Measurements from ENCODE around the gene DIP2B. TPM values are rescaled to one million over a fixed set of nuclear protein-coding genes. Genes with fewer than 3 reads are reported as not detected.

The DIP2B gene
- total RNA-seq, 1 experiment from 2014 or later: 20.0 TPM

- Mint-ChIP-seq H3K9me3 (no peaks in the 10 kb centered on the region), H3K4me1 (peaks cover 7% of the 10 kb centered on the region in 2 experiments), H3K36me3 (ENCODE audit: insufficient read depth in 1 of 3, low read depth in 3 of 3) (peaks cover 23 to 52% (median 49%) of the 10 kb centered on the region in 3 experiments; a peak in 6 of 7 replicates), H3K27me3 (ENCODE audit: low read depth) (no peaks in the 10 kb centered on the region), H3K27ac (no peak overlapping the region), H3K4me3 (no peak overlapping the region)
- Histone ChIP-seq H3K27ac (ENCODE audit: insufficient read length, low read depth, low read length) (no peak overlapping the region), H2AK5ac (ENCODE audit: insufficient read length, low read length) (no peak overlapping the region), H2AFZ (ENCODE audit: low read length) (no peak overlapping the region), H3K4me2 (ENCODE audit: insufficient read depth, insufficient read length, low read length) (no peak overlapping the region), H3K14ac (ENCODE audit: insufficient read depth, low read length) (no peak overlapping the region), H3K56ac (ENCODE audit: insufficient read length, low read depth, low read length) (no peak overlapping the region), H3T11ph (ENCODE audit: low read length) (no peak overlapping the region), H3K9ac (ENCODE audit: extremely low read depth, insufficient read length, low read length) (no peak overlapping the region), H4K8ac (replicated peaks; ENCODE audit: insufficient read length, low read depth, low read length) (no peak overlapping the region), H3K9me3 (ENCODE audit: control insufficient read depth, low read depth, low read length) (no peaks in the 10 kb centered on the region), H3K23me2 (ENCODE audit: insufficient read length, low read depth, low read length, poor library complexity, severe bottlenecking) (no peaks in the 10 kb centered on the region), H2BK20ac (ENCODE audit: low read depth, low read length, poor library complexity, severe bottlenecking) (no peak overlapping the region), H3K27me3 (ENCODE audit: insufficient read depth, low read length) (no peaks in the 10 kb centered on the region), H2BK15ac (ENCODE audit: low read depth, low read length) (no peak overlapping the region), H4K91ac (ENCODE audit: insufficient read length, low read depth, low read length) (no peak overlapping the region), H3K79me2 (ENCODE audit: insufficient read depth, low read length) (no peaks in the 10 kb centered on the region), H3K23ac (ENCODE audit: insufficient read length, low read depth, low read length) (no peak overlapping the region), H3K4me1 (ENCODE audit: insufficient read depth, low read length) (no peaks in the 10 kb centered on the region), H2BK120ac (ENCODE audit: low read depth, low read length, poor library complexity, severe bottlenecking) (no peak overlapping the region), H2BK12ac (ENCODE audit: insufficient read length, low read depth, low read length) (no peak overlapping the region), H2BK5ac (ENCODE audit: insufficient read length, low read length) (no peak overlapping the region), H3K79me1 (ENCODE audit: insufficient read depth, low read depth, low read length, poor library complexity, severe bottlenecking) (no peaks in the 10 kb centered on the region), H3K4ac (ENCODE audit: low read depth, low read length) (no peak overlapping the region), H4K5ac (ENCODE audit: insufficient read length, low read depth, low read length) (no peak overlapping the region), H4K20me1 (ENCODE audit: control insufficient read depth, insufficient read depth, insufficient read length) (no peaks in the 10 kb centered on the region), H3K18ac (ENCODE audit: insufficient read length, low read depth, low read length) (no peak overlapping the region)
- no CpG with 5 or more reads among the region's 1 CpG for WGBS (ENCODE audit: extremely low coverage, insufficient read length, low lambda C conversion rate)
- DNase-seq: no peak
- no peak for TF ChIP-seq CTCF (conservative IDR thresholded peaks at IDR 0.05)
These were observed 27.4 kb upstream of the DIP2B start for GRCh38 chr12:50477241-50477832.

Data from H9 (cell line).